Loucy (cell line): ENCODE results near the gene PLIN3.

Experiments used
- H2AFZ ChIP-seq: fragments of 200-600 bp; sonication (generic); 2 replicates; pipeline ENCODE4 v1.6.0; 2016; ENCODE audit warnings: antibody characterized with exemption, mild to moderate bottlenecking, low read length, moderate library complexity
- H3F3A ChIP-seq: fragments of 200-600 bp; 2 replicates; pipeline ENCODE4 v1.6.0; 2016; ENCODE audit warnings: antibody characterized with exemption, low read depth, mild to moderate bottlenecking
- H3K27me3 ChIP-seq: fragments of 200-600 bp; sonication (generic); 2 replicates; pipeline ENCODE4 v1.6.1; 2014; ENCODE audit warnings: low read length, mild to moderate bottlenecking; ENCODE audit not compliant: insufficient read depth, poor library complexity, severe bottlenecking
- H3K36me3 ChIP-seq: fragments of 200-600 bp; sonication (generic); 2 replicates; pipeline ENCODE4 v1.6.1; 2016; ENCODE audit warnings: low read length; ENCODE audit not compliant: insufficient read depth
- H3K4me1 ChIP-seq: fragments of 200-600 bp; sonication (generic); 2 replicates; pipeline ENCODE4 v1.5.1; 2014; ENCODE audit warnings: low read length, mild to moderate bottlenecking; ENCODE audit not compliant: insufficient read depth, poor library complexity, severe bottlenecking
- H3K4me2 ChIP-seq: fragments of 200-600 bp; sonication (generic); 2 replicates; pipeline ENCODE4 v1.6.0; 2014; ENCODE audit warnings: antibody characterized with exemption, low read length, low read depth, mild to moderate bottlenecking; ENCODE audit not compliant: poor library complexity, severe bottlenecking
- H3K4me3 ChIP-seq: fragments of 200-600 bp; sonication (generic); 2 replicates; pipeline ENCODE4 v1.5.1; 2014; ENCODE audit warnings: low read length, mild to moderate bottlenecking, mixed read lengths; ENCODE audit not compliant: poor library complexity, severe bottlenecking
- H3K79me2 ChIP-seq: fragments of 200-600 bp; sonication (generic); 2 replicates; pipeline ENCODE4 v1.6.1; 2014; ENCODE audit warnings: low read length; ENCODE audit not compliant: insufficient read depth
- H3K9ac ChIP-seq: fragments of 200-600 bp; sonication (generic); 2 replicates; pipeline ENCODE4 v1.6.0; 2014; ENCODE audit warnings: mild to moderate bottlenecking, low read depth, low read length, moderate library complexity; ENCODE audit not compliant: poor library complexity, severe bottlenecking
- H3K9me2 ChIP-seq: fragments of 200-600 bp; sonication (generic); replicated peaks from 2 replicates; pipeline ENCODE4 v1.6.1; 2016; ENCODE audit warnings: low read depth, low read length, mixed read lengths
- H3K9me3 ChIP-seq: fragments of 200-600 bp; sonication (generic); 2 replicates; pipeline ENCODE4 v1.6.1; 2014; ENCODE audit warnings: mild to moderate bottlenecking, antibody characterized with exemption, low read length, low read depth; ENCODE audit not compliant: insufficient read depth
- H4K20me1 ChIP-seq: fragments of 200-600 bp; sonication (generic); 2 replicates; pipeline ENCODE4 v1.6.0; 2014; ENCODE audit warnings: antibody characterized with exemption, low read length, mild to moderate bottlenecking; ENCODE audit not compliant: insufficient read depth, poor library complexity, severe bottlenecking
- EZH2phosphoT487 ChIP-seq: fragments of 200-600 bp; IDR thresholded peaks from 2 replicates; pipeline ENCODE4 v1.6.1; 2018; ENCODE audit warnings: antibody characterized with exemption, mild to moderate bottlenecking, moderate library complexity, borderline replicate concordance
- TF ChIP-seq, protein P1 (sequence below): fragments of 200-600 bp; sonication (generic); conservative IDR thresholded peaks from 2 replicates; pipeline ENCODE4 v1.5.1; 2014; ENCODE audit warnings: mild to moderate bottlenecking, antibody characterized with exemption, low read length

Gene PLIN3

DNA sequence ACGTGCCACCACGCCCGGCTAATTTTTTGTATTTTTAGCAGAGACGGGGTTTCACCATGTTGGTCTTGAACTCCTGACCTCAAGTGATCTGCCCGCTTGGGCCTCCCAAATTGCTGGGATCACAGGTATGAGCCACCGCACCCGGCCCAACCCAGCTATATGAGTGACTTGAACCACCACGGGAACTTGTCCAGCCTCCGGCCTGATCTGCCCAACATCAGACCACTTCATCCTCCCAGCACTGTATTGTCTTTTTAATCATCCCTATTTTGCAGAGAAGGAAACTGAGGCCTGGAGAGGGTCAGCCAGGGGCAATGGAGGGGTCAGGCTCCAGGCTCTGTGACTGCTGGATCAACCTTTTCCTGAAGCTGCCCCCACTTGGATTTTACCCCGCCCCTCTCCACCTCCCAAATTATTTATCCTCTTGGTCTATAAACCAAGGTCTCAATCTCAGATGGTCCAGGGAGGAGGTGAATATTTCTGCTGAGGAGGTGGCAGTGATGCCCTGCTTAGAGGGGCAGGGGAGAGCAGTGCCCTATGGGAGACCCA lies 893 bp upstream of the PLIN3 start:
- Histone ChIP-seq H3K9ac (no peak overlapping the region), H3K4me3 (no peak overlapping the region), H4K20me1 (peaks cover 15% of the 10 kb centered on the region), H3K4me1 (peaks cover 21% of the 10 kb centered on the region), H3K9me3 (no peaks in the 10 kb centered on the region), H3K79me2 (peaks cover 37% of the 10 kb centered on the region), H3K27me3 (no peaks in the 10 kb centered on the region), H3K4me2 (no peak overlapping the region), H3F3A (0 out of 2 replicates have a peak, but pooled peaks cover 3% of the 10 kb centered on the region), H3K9me2 (no peaks in the 10 kb centered on the region), H3K36me3 (no peaks in the 10 kb centered on the region), H2AFZ (no peak overlapping the region)
- no peak for TF ChIP-seq EZH2phosphoT487
- TF ChIP-seq, protein P1, sequence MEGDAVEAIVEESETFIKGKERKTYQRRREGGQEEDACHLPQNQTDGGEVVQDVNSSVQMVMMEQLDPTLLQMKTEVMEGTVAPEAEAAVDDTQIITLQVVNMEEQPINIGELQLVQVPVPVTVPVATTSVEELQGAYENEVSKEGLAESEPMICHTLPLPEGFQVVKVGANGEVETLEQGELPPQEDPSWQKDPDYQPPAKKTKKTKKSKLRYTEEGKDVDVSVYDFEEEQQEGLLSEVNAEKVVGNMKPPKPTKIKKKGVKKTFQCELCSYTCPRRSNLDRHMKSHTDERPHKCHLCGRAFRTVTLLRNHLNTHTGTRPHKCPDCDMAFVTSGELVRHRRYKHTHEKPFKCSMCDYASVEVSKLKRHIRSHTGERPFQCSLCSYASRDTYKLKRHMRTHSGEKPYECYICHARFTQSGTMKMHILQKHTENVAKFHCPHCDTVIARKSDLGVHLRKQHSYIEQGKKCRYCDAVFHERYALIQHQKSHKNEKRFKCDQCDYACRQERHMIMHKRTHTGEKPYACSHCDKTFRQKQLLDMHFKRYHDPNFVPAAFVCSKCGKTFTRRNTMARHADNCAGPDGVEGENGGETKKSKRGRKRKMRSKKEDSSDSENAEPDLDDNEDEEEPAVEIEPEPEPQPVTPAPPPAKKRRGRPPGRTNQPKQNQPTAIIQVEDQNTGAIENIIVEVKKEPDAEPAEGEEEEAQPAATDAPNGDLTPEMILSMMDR: no peak

DNA sequence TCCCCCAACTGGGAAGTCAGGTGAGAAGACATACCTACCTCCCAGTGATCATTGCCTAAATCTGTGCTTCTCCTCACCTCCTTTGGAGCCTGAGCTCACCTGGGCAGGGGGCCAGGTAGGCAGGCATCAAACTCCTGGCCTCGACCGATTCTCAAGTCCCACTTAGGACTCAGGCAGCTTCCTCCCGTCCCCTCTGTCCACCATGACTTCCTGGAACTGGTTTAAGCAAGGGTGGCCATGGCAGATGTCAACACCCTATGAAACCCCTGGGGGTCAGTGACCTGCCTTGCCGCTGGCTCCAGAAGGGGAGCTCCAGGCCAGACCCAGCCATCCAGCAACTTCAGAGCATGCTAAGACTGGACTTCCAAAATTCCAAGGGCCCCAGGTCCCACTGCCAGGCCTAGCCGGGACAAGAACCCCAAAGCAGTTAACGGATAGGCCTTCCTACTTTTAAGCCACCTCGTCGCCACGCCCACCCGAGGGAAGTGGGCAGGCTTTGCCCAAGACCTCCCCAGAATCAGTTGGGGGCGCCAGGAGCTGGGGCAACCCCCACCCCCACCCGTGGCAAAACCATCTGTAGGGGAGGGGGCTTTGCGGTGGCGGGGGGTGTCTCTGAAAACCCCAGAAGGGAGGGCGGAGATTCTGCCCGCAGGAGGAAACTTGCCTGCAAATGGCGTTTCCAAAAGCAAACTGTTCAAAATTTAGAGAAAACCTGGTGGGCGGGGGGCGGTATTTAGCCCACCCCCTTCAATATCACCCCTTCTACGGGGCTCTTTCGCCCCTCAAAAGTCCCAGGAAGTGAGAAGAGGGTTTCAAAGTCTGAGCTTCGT lies 657 bp downstream of the PLIN3 start:
- Histone ChIP-seq H3K4me3 (peak overlapping the region; percentile 86), H4K20me1 (peaks cover 15% of the 10 kb centered on the region), H3K9me3 (no peaks in the 10 kb centered on the region), H3K9me2 (no peaks in the 10 kb centered on the region), H3K9ac (peak overlapping the region; percentile 95), H2AFZ (peak overlapping the region; percentile 89), H3F3A (0 out of 2 replicates have a peak, but pooled peaks cover 3% of the 10 kb centered on the region), H3K4me2 (peak overlapping the region; percentile 97), H3K4me1 (peaks cover 21% of the 10 kb centered on the region), H3K27me3 (no peaks in the 10 kb centered on the region), H3K79me2 (peaks cover 45% of the 10 kb centered on the region), H3K36me3 (no peaks in the 10 kb centered on the region)
- no peak for TF ChIP-seq EZH2phosphoT487
- TF ChIP-seq, protein P1: no peak

DNA sequence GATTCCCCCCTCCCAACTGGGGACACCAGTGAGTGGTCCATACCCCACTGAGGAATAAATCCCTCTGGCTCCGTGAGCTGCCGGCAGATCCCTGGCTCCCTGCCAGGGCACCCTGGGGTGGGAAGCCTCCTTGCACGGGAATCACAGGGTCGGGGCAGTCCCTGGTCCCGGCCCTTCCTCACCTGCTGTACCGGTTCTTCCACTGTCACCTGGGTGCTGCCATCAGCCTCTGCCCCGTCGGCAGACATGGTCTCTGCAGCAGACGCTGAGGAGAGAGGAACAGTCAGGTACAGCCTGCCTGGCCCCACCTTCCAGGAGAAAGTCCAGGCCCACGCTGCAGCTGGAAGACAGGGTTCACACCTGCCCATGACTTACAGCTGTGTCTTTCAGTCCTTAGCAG lies 6.3 kb downstream of the PLIN3 start:
- Histone ChIP-seq H3K9ac (no peak overlapping the region), H3F3A (no peaks in the 10 kb centered on the region), H3K4me2 (no peak overlapping the region), H3K9me2 (no peaks in the 10 kb centered on the region), H3K79me2 (peaks cover 32% of the 10 kb centered on the region), H3K36me3 (peaks cover 29% of the 10 kb centered on the region; the same call in 1 of the 2 replicates), H4K20me1 (peaks cover 8% of the 10 kb centered on the region), H3K4me3 (no peak overlapping the region), H3K4me1 (peaks cover 3% of the 10 kb centered on the region), H3K27me3 (no peaks in the 10 kb centered on the region), H2AFZ (no peak overlapping the region), H3K9me3 (no peaks in the 10 kb centered on the region)
- no peak for TF ChIP-seq EZH2phosphoT487
- TF ChIP-seq, protein P1: no peak
